Measurements from ENCODE around the gene ILDR1.

The ILDR1 gene

GRCh38 chr3:122019493-122019892, 2.6 kb downstream of the ILDR1 start:
- no peak for DNase-seq (ENCODE audit: low read depth in 2 of 3, low spot score in 1 of 3)

- no peak for DNase-seq (ENCODE audit: low read depth in 2 of 3, low spot score in 1 of 3)
Measured at GRCh38 chr3:122014741-122015140, 7.3 kb downstream of the ILDR1 start.

GRCh38 chr3:122013448-122013925, 8.6 kb downstream of the ILDR1 start:
- DNase-seq (ENCODE audit: low read depth in 2 of 3, low spot score in 1 of 3) = no peak

- DNase-seq (ENCODE audit: low read depth in 2 of 3, low spot score in 1 of 3) = no peak
Measured at GRCh38 chr3:122012821-122013220, 9.2 kb downstream of the ILDR1 start.

- no peak for DNase-seq (ENCODE audit: low read depth in 2 of 3, low spot score in 1 of 3)
Measured at GRCh38 chr3:122011396-122011795, 10.7 kb downstream of the ILDR1 start.

- no peak for DNase-seq (ENCODE audit: low read depth in 2 of 3, low spot score in 1 of 3)
Measured at GRCh38 chr3:122010506-122010905, 11.5 kb downstream of the ILDR1 start.

- DNase-seq (ENCODE audit: low read depth in 2 of 3, low spot score in 1 of 3) = no peak
Measured at GRCh38 chr3:122008166-122008565, 13.9 kb downstream of the ILDR1 start.

- DNase-seq (ENCODE audit: low read depth in 2 of 3, low spot score in 1 of 3) = no peak
Measured at GRCh38 chr3:122006267-122006666, 15.8 kb downstream of the ILDR1 start.

- peak in 1 of 3 donors; percentile 28 for DNase-seq (ENCODE audit: low read depth in 2 of 3, low spot score in 1 of 3)
Measured at GRCh38 chr3:122004991-122005565, 17.0 kb downstream of the ILDR1 start.

GRCh38 chr3:122004107-122004506, 17.9 kb downstream of the ILDR1 start:
- no peak for DNase-seq (ENCODE audit: low read depth in 2 of 3, low spot score in 1 of 3)

- DNase-seq (ENCODE audit: low read depth in 2 of 3, low spot score in 1 of 3) = no peak
Measured at GRCh38 chr3:122003606-122004005, 18.4 kb downstream of the ILDR1 start.

GRCh38 chr3:122003112-122003511, 18.9 kb downstream of the ILDR1 start:
- no peak for DNase-seq (ENCODE audit: low read depth in 2 of 3, low spot score in 1 of 3)

GRCh38 chr3:122002611-122003010, 19.4 kb downstream of the ILDR1 start:
- DNase-seq (ENCODE audit: low read depth in 2 of 3, low spot score in 1 of 3) = no peak

- no peak for DNase-seq (ENCODE audit: low read depth in 2 of 3, low spot score in 1 of 3)
Measured at GRCh38 chr3:122001892-122002291, 20.2 kb downstream of the ILDR1 start.

- no peak for DNase-seq (ENCODE audit: low read depth in 2 of 3, low spot score in 1 of 3)
Measured at GRCh38 chr3:122000936-122001605, 21.0 kb downstream of the ILDR1 start.

GRCh38 chr3:121999931-122000330, 22.1 kb downstream of the ILDR1 start:
- DNase-seq (ENCODE audit: low read depth in 2 of 3, low spot score in 1 of 3) = no peak

- no peak for DNase-seq (ENCODE audit: low read depth in 2 of 3, low spot score in 1 of 3)
Measured at GRCh38 chr3:121998611-121999473, 23.2 kb downstream of the ILDR1 start.

- DNase-seq (ENCODE audit: low read depth in 2 of 3, low spot score in 1 of 3) = peak in 1 of 3 donors; percentile 8
Measured at GRCh38 chr3:121998030-121998580, 23.9 kb downstream of the ILDR1 start.

GRCh38 chr3:121997372-121997771, 24.7 kb downstream of the ILDR1 start:
- DNase-seq (ENCODE audit: low read depth in 2 of 3, low spot score in 1 of 3) = no peak

- DNase-seq (ENCODE audit: low read depth in 2 of 3, low spot score in 1 of 3) = no peak
Measured at GRCh38 chr3:121996441-121996840, 25.6 kb downstream of the ILDR1 start.
